NCI-H748 treated with DMSO at 0.1 percent for 48 hours (cell line): ENCODE data around the gene CYP27A1.
A peak's percentile ranks its signal among the peaks of the same experiment; 100 is the strongest.

Experiments
- DNase-seq: peaks from one replicate; lab custom pipeline; 2025; lab: John Stamatoyannopoulos, UW

CYP27A1 gene

DNA sequence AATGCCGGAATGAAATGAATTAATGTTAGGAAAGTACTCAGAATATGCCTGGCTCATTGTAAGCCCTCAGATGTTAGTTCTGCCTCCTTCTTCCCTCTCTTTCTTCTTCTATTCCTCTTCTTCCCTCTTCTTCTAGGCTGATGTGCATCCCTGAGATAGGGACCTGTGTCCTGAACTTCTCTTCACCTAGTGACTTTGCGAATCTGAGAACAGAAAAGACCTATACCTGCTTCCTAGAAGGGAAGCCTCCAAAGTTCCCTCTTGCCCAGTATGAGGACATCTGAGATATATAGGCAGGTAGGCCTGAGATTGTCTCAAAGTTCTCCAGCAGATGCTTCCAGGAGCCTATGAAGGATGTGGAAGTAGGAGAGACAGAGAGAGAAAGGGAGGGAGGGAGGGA lies 8.1 kb upstream of the CYP27A1 start:
- no peak for DNase-seq

DNA sequence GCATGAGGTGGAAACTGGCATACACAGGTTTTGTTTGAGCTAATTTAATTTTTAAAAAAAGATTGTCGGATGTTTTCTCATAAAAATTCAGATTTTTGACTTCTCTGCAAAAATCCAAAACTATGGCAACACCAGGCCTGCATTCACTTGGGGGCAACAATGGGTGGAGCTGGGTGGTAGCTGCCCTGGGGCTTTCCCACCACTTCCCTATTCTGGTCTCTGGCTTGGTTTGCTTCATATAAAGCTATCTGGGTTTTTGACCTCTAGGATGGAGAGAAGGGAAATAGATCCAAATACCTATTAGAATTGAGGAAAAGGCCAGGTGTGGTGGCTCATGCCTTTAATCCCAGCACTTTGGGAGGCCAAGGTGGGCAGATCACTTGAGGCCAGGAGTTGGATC lies 5.5 kb upstream of the CYP27A1 start:
- DNase-seq: no peak

DNA sequence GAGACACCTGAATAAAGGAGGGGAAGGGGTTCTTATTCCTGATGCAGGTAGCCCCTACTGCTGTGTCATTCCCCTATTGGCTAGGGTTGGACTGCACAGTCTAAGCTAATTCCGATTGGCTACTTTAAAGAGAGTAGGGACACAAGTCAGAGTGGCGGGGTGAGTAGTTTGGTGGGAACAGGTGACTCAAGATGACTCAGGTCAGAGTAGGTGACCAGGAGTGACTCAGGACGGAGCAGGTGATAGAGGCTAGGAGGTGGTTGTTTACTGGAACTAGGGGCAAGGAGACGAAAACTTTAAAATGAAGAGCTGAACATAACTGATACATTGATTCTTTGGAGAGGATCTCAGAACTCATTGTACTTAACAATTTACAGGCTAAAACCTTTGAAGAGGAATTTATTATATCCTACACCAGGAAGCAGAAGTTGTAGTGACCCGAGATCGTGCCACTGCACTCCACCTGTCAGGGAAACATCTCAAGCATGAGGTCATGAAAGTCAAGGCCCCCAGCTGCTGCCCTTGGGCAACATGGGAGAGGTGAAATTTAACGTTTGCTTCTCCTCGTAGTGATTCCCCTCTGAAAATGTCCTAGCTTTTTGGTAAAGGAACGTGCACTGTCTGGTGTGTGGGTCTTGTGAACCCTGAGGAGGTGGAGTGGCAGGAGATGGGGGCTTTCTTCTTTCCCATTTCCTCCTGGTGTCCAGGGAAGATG lies 4.5 kb upstream of the CYP27A1 start:
- DNase-seq: no peak

DNA sequence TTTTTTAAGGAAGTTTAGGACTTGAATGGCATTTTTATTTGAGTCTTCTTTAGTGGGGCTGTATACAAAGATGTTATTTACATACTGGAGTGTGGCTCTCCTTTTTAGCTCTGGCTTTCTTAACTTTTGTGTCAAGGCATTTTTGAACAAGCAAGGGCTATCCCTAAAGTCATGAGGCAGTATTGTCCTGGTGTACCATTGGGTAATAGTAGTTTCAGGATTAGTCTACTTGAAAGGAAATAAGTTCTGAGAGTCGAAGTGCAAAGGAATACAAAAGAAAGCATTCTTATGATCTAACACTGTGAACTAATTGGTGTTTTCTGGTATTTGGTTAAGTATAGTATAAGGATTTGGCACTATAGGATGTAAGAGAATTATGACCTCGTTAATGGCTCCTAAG lies 1.9 kb upstream of the CYP27A1 start:
- DNase-seq: no peak

DNA sequence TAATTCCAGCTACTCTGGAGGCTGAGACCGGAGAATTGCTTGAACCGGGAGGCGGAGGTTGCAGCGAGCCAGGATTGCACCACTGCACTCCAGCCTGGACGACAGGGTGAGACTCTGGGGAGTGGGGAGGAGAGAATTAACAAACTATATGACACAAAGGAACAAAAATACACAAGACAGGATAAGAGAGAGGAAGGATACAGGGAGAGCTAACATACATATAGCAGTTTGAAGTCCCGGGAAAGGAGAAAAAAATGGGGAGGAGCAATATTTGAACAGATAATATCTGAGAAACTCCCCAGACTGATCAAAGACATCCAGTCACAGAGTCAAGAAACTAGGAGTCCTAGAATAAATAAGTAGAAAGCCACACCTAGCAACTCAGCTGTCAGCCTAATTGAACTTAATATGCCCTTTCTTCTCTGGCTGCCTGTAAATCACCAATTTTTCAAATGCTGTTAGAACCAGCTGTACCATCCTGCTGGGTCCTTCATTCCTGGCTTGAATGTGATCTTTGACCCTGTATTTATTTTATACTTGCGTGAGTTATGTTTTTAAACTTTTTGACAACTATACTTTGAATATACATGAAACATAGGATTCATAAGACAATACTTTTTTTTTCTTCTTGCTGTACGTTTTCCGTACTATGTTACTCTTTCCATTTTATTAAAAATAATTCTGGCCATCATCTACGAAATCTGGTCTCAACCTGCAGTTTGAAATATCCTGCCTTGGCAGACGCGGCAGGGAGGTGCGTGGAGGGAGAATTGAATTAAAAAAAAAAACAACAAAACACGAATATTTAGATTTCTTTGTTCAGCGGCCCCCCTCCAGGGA lies 876 bp upstream of the CYP27A1 start:
- DNase-seq: peak; percentile 20

DNA sequence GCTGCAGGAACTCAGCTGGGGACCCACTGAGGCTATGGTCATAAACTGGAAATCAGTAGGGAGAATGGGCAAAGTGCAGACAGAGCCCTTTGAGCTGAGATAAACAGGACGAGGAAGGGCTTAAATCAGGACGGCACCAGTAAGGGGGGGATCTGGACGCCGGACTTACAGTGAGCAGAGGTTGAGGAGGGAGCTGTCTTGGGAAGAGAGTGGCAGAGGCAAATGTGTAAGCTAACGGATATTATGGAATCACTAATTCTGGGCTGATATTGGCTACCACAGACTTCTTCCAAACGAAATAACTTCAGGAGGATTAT lies 539 bp downstream of the CYP27A1 start:
- no peak for DNase-seq

DNA sequence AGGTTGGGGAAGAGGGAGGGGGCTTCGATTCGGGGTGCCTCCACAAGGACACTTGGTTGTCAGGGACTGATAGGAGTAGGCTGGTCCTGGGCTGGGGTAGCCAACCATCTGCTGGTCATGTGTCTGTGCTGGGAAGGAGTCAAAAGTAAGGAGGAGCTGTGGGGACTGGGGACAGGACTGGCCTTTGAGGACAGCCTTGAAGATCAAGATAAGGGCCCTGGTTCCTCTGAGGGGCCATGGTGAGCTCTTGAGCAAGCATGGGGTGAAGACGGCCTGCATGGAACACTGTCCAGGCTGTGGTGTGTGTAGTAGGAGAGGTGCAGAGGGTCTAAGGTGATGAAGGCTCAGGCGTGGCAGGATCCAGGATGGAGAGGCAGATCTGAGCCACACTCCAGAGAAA lies 1.7 kb downstream of the CYP27A1 start:
- no peak for DNase-seq

DNA sequence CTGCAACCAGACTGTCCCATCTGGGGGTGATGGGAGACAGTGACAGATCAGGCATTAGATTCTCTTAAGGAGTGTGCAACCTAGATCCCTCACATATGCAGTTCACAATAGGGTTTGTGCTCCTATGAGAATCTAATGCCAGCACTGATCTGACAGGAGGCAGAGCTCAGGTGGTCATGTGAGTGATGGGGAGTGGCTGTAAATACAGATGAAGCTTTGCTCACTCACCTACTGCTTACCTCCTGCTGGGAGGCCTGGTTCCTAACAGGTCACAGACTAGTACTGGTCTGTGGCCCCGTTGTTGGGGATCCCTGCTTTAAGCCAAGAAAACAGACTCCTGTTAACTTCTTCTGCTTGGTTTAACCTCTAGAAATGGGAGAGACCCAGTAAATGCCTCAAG lies 3.2 kb downstream of the CYP27A1 start:
- no peak for DNase-seq

DNA sequence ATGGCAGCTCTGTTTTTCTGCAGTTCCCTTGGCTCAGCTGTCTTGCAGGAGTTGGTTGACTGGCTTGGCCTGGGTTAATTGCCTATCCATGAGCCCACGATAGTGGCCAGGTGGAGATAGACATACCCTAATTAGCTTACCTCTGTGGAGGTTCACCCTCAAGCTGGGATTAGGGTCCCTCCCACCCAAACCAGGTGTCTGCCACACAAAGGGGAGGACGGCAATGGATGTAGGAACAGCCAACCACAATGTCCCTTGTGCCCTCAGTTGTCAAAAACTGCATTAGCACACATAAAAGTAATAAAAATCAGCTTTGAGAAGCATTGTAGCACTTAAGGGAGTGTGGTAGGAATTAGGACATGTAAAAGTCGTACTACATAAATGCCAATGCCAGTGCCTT lies 4.2 kb downstream of the CYP27A1 start:
- DNase-seq: no peak

DNA sequence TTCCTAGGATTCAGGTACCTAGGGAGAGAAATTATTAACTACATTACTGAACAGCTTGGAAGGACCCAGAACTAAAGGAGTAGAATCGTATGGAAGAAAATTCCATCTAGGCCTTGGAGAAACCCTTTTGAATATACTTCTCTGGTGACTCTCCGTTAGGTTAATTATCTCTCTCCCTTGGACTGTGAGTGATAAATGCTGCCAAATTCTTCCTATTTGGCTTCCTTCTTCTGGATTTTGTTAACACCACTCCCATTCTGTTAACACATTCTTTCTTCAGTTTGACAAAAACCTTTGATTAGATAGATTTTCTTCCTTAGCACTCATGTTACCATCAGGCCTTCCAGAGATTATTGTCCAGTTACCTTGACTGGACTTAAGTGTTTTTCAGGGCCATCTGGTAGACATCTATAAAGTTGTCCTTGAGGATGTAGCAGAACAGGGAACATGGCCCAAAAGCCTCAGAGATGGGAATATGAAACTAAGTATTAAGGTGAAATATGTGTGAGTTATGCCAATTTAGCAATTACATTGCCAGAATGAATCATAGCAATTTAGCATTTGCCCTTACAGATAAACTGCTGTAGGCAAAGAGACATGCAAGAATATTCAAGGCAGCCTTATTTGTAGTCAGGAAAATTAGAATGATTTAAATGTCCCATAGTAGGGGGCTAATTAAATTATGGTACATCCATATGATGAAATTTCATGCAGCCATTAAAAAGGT lies 6.7 kb downstream of the CYP27A1 start:
- DNase-seq: no peak

DNA sequence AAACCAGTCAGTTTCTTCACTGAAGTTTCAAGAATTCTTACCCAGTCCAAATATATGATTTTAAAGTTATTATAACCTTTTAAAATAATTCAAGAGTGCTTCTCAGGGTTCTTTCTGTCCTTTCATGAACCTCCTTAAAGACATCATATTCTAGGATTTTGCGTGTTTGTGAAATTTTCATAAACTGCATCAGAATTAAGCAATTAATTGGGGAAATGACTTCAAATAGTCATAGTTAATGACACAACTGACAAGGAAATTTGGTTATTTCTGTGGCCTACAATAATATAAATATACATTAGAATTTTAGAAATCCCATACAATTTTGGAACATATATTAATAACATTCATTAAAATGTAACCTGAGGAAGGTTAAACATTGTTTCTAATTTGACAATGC lies 10.5 kb downstream of the CYP27A1 start:
- DNase-seq: no peak

DNA sequence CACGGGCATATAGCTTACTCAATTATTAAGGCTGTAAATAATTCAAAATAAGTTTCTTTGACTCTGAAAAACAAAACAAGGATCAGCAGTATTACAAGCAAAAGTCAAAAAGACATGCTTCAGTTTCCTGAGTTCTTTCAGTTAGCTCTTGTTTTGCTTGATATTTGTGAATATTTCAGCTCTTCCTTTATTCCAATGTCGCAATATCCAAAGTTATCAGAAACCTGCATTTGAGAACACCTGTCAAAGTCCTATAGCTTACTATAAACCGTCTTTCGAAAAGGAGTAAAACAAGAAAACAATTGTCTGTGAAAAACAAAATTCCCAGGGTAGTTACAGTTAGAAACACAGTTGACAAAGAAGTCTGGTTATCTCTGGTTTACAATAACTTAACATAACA lies 14.7 kb downstream of the CYP27A1 start:
- DNase-seq: no peak

DNA sequence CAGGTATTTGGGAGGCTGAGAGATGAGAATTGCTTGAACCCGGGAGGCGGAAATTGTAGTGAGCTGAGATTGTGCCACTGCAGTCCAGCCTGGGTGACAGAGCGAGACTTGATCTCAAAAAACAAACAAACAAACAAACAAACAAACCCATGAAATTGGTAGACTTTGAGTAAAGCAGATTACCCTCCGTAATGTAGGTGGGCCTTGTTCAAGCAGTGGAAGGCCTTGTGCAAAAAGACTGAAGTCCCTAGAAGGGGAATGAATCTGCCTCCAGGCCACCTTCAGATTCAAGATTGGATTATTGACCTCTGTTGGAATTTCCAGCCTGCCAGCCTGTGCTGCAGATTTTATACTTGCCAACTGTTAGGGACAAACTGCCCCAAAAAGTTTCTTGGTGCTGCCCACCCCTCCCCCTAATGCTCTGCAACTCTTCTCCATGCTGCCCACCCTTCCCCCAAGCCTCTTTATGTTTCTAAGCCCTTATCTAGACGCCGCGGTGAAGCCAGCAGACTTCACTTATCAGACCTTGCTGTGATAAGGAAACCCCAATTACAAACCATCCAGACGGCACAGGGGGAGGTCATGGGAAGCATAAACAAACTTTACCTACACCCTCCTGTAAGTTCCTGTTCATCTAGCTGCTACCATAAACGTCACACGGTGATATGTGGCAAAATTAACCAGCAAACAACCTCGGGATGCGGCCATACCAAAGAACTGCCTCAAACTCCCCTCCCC lies 17.0 kb downstream of the CYP27A1 start:
- DNase-seq: no peak

DNA sequence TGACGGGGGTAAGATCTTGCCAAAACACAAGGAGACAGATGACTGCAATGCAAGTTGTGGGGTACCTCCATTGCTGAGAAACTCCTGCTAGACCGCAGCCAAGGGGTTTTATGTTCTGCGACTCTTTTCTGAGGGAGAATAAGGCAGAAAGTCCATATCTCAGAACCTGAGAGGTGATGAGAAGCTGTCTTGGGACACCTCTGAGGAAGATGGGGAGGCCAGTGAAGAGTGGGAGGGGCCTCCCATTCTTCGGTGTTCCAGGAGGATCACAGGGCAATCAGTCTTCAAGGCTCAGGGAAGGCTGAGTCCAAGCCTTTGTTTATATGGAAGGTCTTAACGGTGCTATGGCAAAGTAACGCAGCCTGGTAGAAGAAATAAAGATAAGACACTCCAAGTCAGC lies 18.0 kb downstream of the CYP27A1 start:
- DNase-seq: no peak

DNA sequence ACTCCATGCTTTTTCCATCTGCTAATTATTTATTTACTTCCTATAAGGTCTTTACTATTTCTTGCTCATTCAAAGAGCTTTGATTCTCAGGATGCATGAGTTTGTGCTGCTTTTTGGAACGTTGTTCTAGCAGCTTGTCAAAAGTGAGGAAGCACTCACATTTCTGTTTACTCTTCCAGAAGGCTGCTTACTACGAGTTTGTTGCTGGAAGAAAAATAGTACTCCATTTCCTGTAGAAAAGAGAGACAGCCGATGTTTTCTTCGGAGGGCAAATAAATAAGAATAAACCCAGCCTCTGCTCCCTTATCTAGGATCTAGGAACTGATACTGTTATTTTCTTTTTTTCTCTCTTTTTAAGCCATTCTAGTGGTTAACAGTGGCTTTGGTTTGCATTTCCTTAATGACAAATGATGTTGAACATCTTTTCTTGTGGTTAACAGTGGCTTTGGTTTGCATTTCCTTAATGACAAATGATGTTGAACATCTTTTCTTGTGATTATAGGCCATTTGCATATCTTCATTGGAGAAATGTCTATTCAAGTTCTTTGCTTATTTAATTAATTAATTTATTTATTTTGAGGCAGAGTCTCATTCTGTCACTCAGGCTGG lies 20.5 kb downstream of the CYP27A1 start:
- DNase-seq: no peak

DNA sequence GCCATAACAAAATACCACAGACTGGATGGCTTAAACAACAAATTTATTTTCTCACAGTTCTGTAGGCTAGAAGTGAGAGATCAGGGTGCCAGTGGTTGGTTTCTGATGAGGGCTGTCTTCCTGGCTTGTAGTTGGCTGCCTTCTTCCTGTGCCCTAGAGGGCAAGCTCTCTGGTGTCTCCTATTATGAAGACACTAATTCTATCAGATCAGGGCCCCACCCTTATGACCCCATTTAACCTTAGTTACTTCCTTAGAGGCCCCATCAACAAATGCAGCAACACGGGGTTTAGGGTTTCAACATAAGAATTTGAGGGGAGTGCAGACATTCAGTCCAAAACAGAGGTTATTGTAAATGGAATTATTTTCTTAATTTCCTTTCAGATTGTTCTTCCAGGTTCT lies 22.9 kb downstream of the CYP27A1 start:
- DNase-seq: no peak

DNA sequence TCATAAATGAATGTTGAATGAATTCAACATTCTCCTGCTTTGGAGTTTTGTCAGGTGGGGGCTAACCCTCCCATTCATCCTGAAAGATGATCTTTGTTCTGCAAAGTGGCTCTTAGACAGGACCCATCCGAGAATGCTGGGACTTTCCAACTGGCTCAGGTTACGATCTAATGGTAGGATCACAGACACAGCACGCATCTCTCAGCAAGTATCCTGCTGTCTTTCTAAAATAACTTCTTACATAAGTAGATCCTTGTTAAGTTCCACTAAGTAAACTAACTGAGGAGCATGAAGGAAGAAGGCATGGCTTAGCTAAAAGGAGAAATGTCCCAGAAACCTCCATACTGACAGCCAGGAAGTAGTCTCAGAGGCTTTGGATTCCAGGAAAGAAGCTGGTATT lies 23.7 kb downstream of the CYP27A1 start:
- DNase-seq: no peak

DNA sequence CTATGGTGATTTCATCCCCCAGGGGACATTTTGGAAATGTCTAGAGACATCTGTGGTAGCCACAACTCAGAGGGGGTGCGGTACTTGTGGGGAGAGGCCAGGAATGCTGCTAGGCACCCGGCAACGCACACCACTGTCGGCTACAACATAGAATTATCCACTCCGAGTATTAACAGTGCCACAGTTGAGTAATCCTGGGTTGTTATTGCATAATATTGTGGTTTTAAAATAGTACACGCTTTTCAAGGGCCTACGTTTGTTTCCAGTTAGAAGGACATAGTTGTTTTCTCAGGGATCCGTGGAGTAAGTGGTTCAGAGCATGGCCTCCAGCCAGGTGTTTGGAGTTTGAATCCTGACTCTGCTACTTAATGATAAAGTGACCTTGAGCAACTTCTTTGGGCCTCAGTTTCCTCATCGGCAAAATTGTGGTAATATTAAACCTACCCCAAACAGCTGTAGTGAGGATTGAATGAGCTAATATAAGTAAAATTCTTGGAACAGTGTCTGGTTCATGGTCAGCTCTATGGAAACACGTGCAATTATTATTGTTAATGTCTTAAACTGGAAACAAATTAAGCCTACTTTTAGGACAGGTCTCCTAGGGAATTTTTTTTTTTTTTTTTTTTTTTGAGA lies 24.5 kb downstream of the CYP27A1 start:
- DNase-seq: no peak

DNA sequence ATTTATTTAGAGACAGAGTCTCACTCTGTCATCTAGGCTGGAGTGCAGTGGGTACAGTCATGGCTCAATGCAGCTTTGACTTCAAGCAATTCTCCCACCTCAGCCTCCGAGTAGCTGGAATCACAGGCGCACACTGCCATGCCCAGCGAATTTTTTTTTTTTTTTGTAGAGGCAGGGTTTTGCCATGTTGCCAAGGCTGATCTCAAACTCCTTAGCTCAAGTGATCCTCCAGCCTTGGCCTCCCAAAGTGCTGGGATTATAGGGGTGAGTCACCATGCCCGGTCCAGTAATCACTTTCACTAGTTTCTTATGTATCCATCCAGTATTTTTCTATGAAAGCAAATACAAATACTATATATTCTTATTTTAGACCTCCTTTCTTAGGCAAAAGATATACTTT lies 25.7 kb downstream of the CYP27A1 start:
- DNase-seq: no peak

DNA sequence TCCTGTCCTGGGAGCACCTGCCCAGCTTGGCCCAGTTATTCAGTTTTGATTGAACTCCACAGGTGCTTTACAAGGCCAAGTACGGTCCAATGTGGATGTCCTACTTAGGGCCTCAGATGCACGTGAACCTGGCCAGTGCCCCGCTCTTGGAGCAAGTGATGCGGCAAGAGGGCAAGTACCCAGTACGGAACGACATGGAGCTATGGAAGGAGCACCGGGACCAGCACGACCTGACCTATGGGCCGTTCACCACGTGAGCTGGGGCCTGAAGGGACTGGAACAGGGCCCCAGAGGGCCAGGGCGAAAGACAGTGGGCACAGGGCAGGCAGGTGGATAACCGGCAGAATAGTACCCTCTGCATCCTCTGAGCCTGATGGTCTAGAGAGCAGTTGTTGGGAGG lies 27.6 kb downstream of the CYP27A1 start:
- no peak for DNase-seq

DNA sequence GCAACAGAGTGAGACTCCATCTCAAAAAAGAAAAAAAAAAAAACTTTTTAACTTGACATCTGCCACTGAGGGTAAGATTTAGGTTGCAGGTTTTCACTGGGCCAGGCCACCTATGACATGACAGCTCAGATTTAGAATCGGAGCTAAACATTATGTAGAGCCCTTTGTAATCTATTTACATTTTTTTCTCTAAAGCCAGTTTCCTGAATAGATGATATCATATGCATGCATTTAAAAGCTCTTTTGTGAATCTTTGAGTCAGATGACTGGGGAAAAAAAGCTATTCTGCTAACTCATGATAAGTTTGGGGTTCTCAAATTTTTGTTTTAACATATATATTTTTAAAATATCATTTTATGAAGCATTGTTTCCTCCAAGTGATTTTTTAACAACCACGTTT lies 28.3 kb downstream of the CYP27A1 start:
- DNase-seq: no peak

DNA sequence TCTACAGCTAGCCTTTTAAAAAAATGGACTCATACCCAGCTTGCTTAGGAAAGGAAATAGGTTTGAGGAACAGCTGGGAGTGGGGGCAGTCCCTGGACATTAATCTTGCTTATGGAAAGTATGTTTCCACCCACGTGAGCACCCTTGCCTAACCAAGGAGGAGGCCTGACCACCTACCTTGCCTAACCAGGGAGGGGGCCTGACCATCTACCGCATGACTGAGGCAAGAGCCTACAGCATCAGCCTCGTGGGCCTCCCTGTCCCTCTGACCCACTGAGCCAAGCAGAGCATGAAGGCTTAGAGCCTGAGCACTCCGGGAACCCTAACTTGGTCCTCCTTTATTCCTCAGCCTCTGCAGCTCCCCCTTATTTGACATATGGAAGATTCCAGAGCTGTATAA lies 29.4 kb downstream of the CYP27A1 start:
- DNase-seq: no peak
